Calu3 (cell line): Measurements from ENCODE around the gene ARHGAP20. TPM values are rescaled to one million over a fixed set of nuclear protein-coding genes. Genes with fewer than 3 reads are reported as not detected.

Source experiments
- BruUV-seq: library from RNA; stranded (reverse); fragments of 400-500 nt; replicated peaks from 2 replicates; lab custom pipeline; 2021; lab: Mats Ljungman, UMichigan
- CTCF ChIA-PET: fragments of 300-600 bp; sonication (Branson Sonifier 250); formaldehyde crosslinking; loops from one replicate; lab custom pipeline; 2022; ENCODE audit warnings: antibody characterized with exemption; lab: Charles Lee
- DNase-seq: peaks from one replicate; pipeline ENCODE4 v3.0.0; 2022
- H3K27ac Mint-ChIP-seq: one replicate; pipeline ENCODE4 v1.8.0; 2022; ENCODE audit warnings: mixed read lengths; ENCODE audit not compliant: unreplicated experiment
- H3K27me3 Mint-ChIP-seq: one replicate; pipeline ENCODE4 v1.8.0; 2022; ENCODE audit warnings: mixed read lengths; ENCODE audit not compliant: unreplicated experiment
- H3K36me3 Mint-ChIP-seq: one replicate; pipeline ENCODE4 v1.8.0; 2022; ENCODE audit warnings: mild to moderate bottlenecking, moderate library complexity, mixed read lengths; ENCODE audit not compliant: insufficient read depth, unreplicated experiment
- H3K4me1 Mint-ChIP-seq: one replicate; pipeline ENCODE4 v1.8.0; 2022; ENCODE audit warnings: mild to moderate bottlenecking, low read depth, mixed read lengths; ENCODE audit not compliant: unreplicated experiment
- H3K4me3 Mint-ChIP-seq: one replicate; pipeline ENCODE4 v1.8.0; 2022; ENCODE audit warnings: mild to moderate bottlenecking, low read depth, moderate library complexity, mixed read lengths; ENCODE audit not compliant: unreplicated experiment
- H3K9me3 Mint-ChIP-seq: one replicate; pipeline ENCODE4 v1.8.0; 2022; ENCODE audit warnings: low read depth, mixed read lengths; ENCODE audit not compliant: unreplicated experiment
- CTCF ChIP-seq: fragments of 200-600 bp; IDR thresholded peaks from one replicate; pipeline ENCODE4 v1.8.0; 2022; ENCODE audit warnings: antibody characterized with exemption; ENCODE audit not compliant: unreplicated experiment
- intact Hi-C: fragments of 100-400 bp; cut with micrococcal nuclease; formaldehyde crosslinking; loops from one replicate; pipeline ENCODE4 v1.10.0; 2022; ENCODE audit not compliant: unreplicated experiment
- total RNA-seq: library from RNA; stranded (reverse); gene quantifications from 2 replicates; pipeline ENCODE4 v1.2.3, GENCODE V29; 2022

The ARHGAP20 gene
- total RNA-seq, 1 experiment from 2014 or later, result not detected

GRCh38 chr11:110759972-110760381 is 47.7 kb upstream of the ARHGAP20 start:
- DNase-seq, result no peak
- H3K27me3 Mint-ChIP-seq, result no peaks in the 10 kb centered on the region
- H3K9me3 Mint-ChIP-seq, result no peaks in the 10 kb centered on the region
- no peaks in the 10 kb centered on the region for H3K36me3 Mint-ChIP-seq
- intact Hi-C loops, result no loop called here
- H3K27ac Mint-ChIP-seq, result no peak overlapping the region
- CTCF ChIA-PET, result no interaction called here
- no TSS peak for BruUV-seq
- no peak for TF ChIP-seq CTCF
- H3K4me3 Mint-ChIP-seq, result no peak overlapping the region
- no peaks in the 10 kb centered on the region for H3K4me1 Mint-ChIP-seq

- H3K36me3 Mint-ChIP-seq, result no peaks in the 10 kb centered on the region
- no TSS peak for BruUV-seq
- CTCF ChIA-PET, result no interaction called here
- no peaks in the 10 kb centered on the region for H3K9me3 Mint-ChIP-seq
- TF ChIP-seq CTCF, result no peak
- H3K4me1 Mint-ChIP-seq, result no peaks in the 10 kb centered on the region
- intact Hi-C loops, result no loop called here
- DNase-seq, result no peak
- H3K4me3 Mint-ChIP-seq, result no peak overlapping the region
- H3K27me3 Mint-ChIP-seq, result no peaks in the 10 kb centered on the region
- H3K27ac Mint-ChIP-seq, result no peak overlapping the region
These were observed 45.9 kb upstream of the ARHGAP20 start for GRCh38 chr11:110757962-110758755.

GRCh38 chr11:110757066-110757465 is 44.8 kb upstream of the ARHGAP20 start:
- TF ChIP-seq CTCF, result no peak
- Mint-ChIP-seq H3K9me3 (no peaks in the 10 kb centered on the region), H3K27ac (no peak overlapping the region), H3K27me3 (no peaks in the 10 kb centered on the region), H3K4me3 (no peak overlapping the region), H3K4me1 (no peaks in the 10 kb centered on the region), H3K36me3 (no peaks in the 10 kb centered on the region)
- no peak for DNase-seq
- CTCF ChIA-PET, result no interaction called here
- no TSS peak for BruUV-seq
- intact Hi-C loops, result no loop called here

GRCh38 chr11:110755941-110756340 is 43.7 kb upstream of the ARHGAP20 start:
- no TSS peak for BruUV-seq
- intact Hi-C loops, result no loop called here

More at GRCh38 chr11:110755941-110756340, 43.7 kb upstream of the ARHGAP20 start:
- no peak for DNase-seq
- CTCF ChIA-PET, result no interaction called here
- no peak for TF ChIP-seq CTCF
- H3K9me3 Mint-ChIP-seq, result no peaks in the 10 kb centered on the region
- H3K27me3 Mint-ChIP-seq, result no peaks in the 10 kb centered on the region
- no peaks in the 10 kb centered on the region for H3K4me1 Mint-ChIP-seq
- H3K4me3 Mint-ChIP-seq, result no peak overlapping the region
- no peaks in the 10 kb centered on the region for H3K36me3 Mint-ChIP-seq
- H3K27ac Mint-ChIP-seq, result no peak overlapping the region
